ENCODE results near the gene CARD11.

The CARD11 gene

DNA sequence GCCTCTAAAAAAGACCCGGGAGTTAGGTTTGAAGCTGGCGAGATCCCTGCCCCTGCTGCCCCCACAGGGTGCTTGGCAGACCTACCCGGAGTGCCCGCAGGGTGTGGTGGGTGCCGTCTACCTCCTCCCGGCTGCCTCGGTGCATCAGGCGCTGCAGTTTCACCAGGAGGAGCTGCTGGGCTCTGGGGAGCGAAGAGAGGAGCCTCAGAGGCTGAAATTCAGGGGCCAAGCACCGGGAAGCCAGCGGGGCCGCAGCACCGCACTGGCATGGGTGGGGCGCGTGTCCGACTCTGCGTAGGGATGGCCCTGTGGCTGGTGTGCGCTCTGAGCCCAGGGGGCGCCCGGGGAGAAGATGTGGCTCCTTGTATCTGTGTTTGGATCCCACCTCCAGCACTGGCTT lies 125.3 kb downstream of the CARD11 start:
- TF ChIP-seq CTCF (IDR thresholded peaks at IDR 0.05; ENCODE audit: low read depth, low read length), result no peak
- no peak overlapping the region for H3K4me3 ChIP-seq (ENCODE audit: low read depth, low read length)
- no peak for DNase-seq (ENCODE audit: low read depth, low spot score)
- in situ Hi-C loops (cut with HindIII; ENCODE audit: low sequenced_read_pairs), result no loop called here

DNA sequence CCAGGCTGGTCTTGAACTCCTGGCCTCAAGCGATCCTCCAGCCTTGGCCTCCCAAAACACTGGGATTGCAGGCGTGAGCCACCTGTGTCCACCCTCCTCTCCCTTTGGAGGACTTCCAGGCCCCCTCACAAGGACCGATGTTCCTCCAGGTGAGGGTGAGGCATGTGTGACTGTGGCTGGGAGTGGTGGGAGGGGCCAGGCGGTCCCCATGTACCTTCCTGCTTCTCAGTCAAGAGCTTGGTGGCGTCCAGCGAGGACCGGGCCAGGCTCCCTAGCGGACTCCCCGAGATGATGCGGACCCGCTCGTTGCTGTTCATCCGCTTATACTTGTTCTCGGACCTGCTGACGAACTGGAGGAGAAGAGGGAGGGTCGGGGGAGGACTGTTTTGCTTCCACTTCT lies 128.6 kb downstream of the CARD11 start:
- no peak for TF ChIP-seq CTCF (IDR thresholded peaks at IDR 0.05; ENCODE audit: low read depth, low read length)
- DNase-seq (ENCODE audit: low read depth, low spot score), result no peak
- H3K4me3 ChIP-seq (ENCODE audit: low read depth, low read length), result no peak overlapping the region
- in situ Hi-C loops (cut with HindIII; ENCODE audit: low sequenced_read_pairs), result no loop called here

DNA sequence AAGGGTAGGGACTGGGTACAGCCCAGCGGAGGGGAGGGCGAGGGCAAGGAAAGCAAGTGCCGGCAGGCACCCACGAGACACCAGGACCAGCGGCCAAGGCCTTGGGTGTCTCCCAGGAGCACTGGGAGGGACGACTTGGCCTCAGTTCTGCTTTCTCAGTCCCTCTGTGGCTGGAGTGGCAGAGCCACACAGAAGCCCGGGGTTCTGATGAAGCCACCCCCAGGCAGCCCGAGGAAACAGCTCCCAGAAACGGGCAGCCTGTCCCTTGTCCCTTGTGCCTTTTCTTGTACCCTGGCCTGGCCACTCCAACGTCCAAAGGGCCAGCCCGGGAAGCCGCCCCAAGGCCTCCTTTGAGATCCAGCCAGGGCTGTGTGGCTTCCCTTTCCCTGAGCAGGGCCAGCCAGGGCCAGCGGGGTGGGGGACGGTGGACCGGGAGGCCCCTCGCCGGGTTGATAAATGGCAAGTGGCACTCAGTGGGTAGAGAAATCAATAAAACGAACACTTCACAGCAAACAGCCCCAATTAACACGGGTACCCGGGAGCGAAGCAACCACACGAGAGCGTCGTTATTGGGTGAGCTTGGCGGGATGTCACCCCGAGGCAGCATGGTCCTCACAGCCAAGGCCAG lies 129.8 kb downstream of the CARD11 start:
- no peak for DNase-seq (ENCODE audit: low read depth, low spot score)
- no peak for TF ChIP-seq CTCF (IDR thresholded peaks at IDR 0.05; ENCODE audit: low read depth, low read length)
- in situ Hi-C loops (cut with HindIII; ENCODE audit: low sequenced_read_pairs), result no loop called here
- no peak overlapping the region for H3K4me3 ChIP-seq (ENCODE audit: low read depth, low read length)

GRCh38 chr7:2912684-2913439 lies 130.8 kb downstream of the CARD11 start:
- TF ChIP-seq CTCF (IDR thresholded peaks at IDR 0.05; ENCODE audit: low read depth, low read length), result no peak
- in situ Hi-C loops (cut with HindIII; ENCODE audit: low sequenced_read_pairs), result no loop called here
- DNase-seq (ENCODE audit: low read depth, low spot score), result no peak
- no peak overlapping the region for H3K4me3 ChIP-seq (ENCODE audit: low read depth, low read length)

GRCh38 chr7:2911466-2911865 lies 132.2 kb downstream of the CARD11 start:
- TF ChIP-seq CTCF (IDR thresholded peaks at IDR 0.05; ENCODE audit: low read depth, low read length), result no peak
- no peak for DNase-seq (ENCODE audit: low read depth, low spot score)
- in situ Hi-C loops (cut with HindIII; ENCODE audit: low sequenced_read_pairs), result no loop called here
- H3K4me3 ChIP-seq (ENCODE audit: low read depth, low read length), result no peak overlapping the region

DNA sequence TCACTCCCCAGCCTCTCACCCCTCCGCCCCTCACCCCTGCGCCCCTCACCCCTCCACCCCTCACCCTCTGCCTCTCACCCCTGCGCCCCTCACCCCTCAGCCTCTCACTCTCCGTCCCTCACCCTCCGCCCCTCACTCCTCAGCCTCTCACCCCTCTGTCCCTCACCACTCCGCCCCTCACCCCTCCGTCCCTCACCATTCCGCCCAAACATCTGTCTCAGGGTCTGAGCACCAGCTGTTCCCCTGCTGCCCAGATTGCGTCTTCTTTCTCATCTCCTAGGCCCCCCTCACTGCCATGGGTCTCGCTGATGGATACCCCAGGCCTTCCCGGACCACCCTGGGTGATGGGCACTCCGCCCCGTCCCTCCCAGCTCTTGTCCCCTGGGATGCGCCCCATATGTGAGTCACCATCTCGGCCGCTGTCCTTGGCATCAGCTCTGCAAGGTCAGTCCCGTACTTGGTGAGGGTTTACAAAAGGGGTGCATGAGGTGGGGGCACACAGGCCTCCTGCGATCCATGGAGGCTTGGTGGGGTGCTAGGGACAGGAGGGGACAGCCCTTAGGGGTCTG lies 134.1 kb downstream of the CARD11 start:
- no peak for DNase-seq (ENCODE audit: low read depth, low spot score)
- no peak overlapping the region for H3K4me3 ChIP-seq (ENCODE audit: low read depth, low read length)
- in situ Hi-C loops (cut with HindIII; ENCODE audit: low sequenced_read_pairs), result no loop called here
- no peak for TF ChIP-seq CTCF (IDR thresholded peaks at IDR 0.05; ENCODE audit: low read depth, low read length)
